NCI-H526 (cell line): ENCODE results near the gene POLN.

ENCODE experiments used
- DNase-seq, 2 experiments: peaks; one replicate each; lab custom pipeline; 2025; lab: John Stamatoyannopoulos, UW

The POLN gene

GRCh38 chr4:2262145-2262943 is 20.4 kb upstream of the POLN start:
- peak; percentile 95 to 99 for DNase-seq

- no peak for DNase-seq
Observed at GRCh38 chr4:2261853-2262144, 19.9 kb upstream of the POLN start, which contains the start of gene MXD4. MXD4 (minus strand) TSS chr4:2262109; CDS start chr4:2261980, 129 bp downstream.

GRCh38 chr4:2261110-2261852 is 19.4 kb upstream of the POLN start:
- peak in 1 of 2 experiments; percentile 61 for DNase-seq

GRCh38 chr4:2260344-2261109 is 18.6 kb upstream of the POLN start:
- no peak for DNase-seq

- no peak for DNase-seq
Observed at GRCh38 chr4:2259541-2260343, 17.8 kb upstream of the POLN start.

GRCh38 chr4:2259036-2259540 is 17.2 kb upstream of the POLN start:
- DNase-seq: no peak

- no peak for DNase-seq
Observed at GRCh38 chr4:2258091-2259035, 16.4 kb upstream of the POLN start.

GRCh38 chr4:2257361-2258081 is 15.6 kb upstream of the POLN start:
- no peak for DNase-seq

GRCh38 chr4:2256781-2257191 is 14.9 kb upstream of the POLN start:
- no peak for DNase-seq

GRCh38 chr4:2256156-2256731 is 14.3 kb upstream of the POLN start:
- DNase-seq: no peak

GRCh38 chr4:2255501-2256155 is 13.7 kb upstream of the POLN start:
- no peak for DNase-seq

GRCh38 chr4:2254665-2255500 is 13.0 kb upstream of the POLN start:
- DNase-seq: no peak

- no peak for DNase-seq
Observed at GRCh38 chr4:2253160-2254084, 11.5 kb upstream of the POLN start.

GRCh38 chr4:2252530-2253091 is 10.7 kb upstream of the POLN start:
- DNase-seq: no peak

- no peak for DNase-seq
Observed at GRCh38 chr4:2251795-2252529, 10.0 kb upstream of the POLN start.
